NCI-H748 (cell line): ENCODE results near the gene TMEM131L.
"Not testable (repeated sequence)": the region's sequence is repeated elsewhere in the genome, so short reads cannot be mapped to it uniquely, and the experiment has no call there.

ENCODE experiments used
- DNase-seq: peaks from one replicate; lab custom pipeline; 2025; ENCODE audit not compliant: unreplicated experiment; lab: John Stamatoyannopoulos, UW

TMEM131L gene

DNA sequence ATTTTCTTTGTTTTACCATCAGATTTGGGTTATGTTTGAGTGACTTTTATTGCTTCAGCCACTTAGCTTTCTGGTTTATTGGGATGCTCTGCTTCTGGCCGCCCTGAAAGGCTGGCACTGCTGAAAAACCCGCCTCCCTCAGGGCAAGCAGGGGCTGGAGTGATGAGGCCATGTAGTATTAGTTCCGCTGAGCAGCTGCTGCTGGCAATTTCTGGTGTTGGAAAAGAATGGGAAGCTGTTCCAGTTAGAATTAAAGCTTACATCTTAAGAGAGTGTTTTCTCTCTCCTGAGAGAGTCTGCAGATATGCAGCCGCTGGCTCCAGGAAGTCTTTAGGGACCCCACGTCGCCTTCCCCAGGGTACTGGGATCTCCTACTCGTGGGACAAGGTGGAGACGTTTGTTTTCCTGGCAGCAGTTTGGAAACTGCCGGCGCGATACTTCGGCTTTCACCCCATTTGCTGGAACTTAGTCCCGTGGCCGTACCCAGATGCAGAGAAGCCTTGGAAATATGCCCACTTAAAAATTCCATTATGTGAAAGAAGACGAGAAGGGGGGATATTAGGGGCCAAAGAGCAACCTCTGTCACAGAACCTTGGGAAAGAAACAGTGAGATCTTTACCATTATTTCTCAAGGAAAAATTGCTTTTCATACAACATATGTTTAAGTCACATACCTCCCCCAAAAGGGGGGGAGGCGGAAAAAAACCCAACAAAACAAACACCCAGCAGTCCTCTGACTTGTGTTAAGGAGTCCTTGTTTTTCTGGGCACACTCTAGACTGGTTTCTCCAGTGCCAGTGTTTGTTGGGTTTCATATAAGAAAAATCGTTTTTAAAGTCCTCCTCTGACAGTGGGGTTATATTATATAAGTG, 72.6 kb downstream of the TMEM131L start:
- no peak for DNase-seq

DNA sequence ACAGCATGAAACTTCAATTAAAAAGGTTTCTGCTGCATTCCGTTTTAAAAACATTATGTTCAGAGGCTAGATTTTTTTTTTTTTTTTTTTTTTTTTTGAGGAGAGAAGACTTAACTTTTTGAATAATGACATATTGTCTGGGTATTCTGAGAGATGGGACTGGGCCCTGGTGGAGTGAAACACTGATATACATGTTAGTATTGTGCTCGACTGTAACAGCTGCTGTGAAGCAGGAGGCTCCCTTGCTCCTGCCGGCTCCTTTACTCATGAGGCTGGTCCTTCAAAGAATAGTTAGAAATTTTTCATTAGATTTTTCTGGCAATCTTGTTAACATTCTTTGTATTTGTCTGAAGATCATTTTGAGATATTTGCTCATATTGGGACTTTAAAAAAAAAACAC, 73.3 kb downstream of the TMEM131L start:
- DNase-seq = no peak

DNA sequence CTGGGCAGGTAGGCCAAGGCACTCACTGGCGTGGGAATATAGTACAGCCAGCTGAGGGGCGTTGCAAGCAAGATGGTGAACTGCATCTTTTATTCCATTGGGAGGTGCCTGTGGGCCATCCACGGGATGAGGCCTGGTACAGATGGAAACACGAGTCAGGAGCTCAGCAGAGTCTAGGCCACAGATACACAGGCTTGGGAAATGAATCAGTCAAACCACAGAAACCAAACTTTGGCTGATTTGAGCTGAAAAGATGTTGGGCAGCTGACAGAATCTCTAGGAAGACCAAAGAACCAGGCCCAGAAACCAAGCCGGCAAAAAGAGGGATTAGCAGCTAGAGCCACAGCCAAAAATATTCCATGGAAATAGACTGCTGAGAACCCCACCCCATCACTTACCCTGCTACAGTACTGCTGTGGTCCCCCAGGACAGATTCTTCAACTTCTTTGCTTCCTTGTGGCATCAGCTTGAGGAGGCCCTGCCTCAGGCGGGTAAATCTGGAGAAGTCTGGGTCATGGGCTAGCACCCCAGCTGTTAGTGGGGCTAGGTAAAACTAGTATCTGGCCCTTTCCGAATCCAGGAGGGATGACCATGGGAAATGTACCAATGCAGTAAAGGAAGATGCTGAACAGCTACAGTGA, 75.4 kb downstream of the TMEM131L start:
- no peak for DNase-seq

DNA sequence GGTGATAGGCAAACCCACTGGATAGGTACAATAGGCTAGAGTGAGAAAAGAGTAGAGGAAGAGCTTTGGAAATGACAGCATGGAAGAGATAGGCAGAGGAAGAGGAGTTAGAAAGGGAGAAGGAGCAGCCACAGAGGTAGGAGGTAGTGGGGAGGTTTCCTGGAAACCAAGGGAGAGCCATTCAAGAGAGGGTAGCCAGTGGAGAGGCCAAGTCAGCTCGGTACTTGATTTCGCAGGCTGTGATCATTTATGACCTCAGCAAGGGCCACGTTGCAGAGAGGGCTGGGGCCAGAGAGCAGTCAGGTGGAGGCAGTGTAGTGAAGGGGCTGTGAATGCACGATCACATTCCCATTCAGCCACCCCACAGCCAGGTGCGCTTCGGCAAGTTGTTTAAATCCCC, 76.0 kb downstream of the TMEM131L start:
- no peak for DNase-seq

DNA sequence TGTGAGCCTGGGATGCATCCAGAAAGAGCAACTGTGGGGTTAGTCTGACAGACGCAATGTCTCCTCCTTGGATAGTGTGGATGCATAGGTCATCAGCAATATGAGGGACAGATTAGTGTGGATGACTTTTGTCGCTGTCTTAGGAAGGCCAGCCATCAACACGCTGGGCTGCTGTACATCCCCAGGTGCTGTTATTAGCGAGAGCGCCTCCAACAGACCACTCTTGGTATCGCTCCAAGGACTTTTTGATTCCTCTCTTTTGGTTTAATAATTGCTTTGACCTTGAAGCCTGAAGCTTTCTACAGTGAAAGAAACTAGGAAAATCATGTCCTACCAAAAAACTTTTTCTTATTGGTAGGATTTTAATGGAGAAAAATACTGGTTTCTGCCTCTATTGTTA, 76.7 kb downstream of the TMEM131L start:
- no peak for DNase-seq

DNA sequence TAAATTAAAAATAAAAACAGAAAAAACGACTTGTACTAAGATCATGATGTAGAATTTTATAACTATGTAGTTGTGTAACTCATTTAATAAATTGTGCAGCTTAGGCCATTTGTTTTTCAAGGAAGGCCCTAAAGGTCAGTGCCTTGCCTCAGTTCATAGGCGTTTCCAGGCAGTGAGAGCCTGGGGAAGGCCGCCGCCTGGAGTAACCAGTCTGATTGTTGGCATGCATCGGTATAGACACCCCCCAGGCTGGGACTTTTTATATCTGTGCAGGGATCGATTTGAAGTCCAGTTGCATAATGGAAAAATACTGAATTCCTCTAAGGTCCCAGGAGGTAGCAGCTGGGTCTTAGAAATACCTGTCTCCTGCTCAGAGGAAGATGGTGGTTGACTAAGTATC, 77.2 kb downstream of the TMEM131L start:
- DNase-seq = no peak

DNA sequence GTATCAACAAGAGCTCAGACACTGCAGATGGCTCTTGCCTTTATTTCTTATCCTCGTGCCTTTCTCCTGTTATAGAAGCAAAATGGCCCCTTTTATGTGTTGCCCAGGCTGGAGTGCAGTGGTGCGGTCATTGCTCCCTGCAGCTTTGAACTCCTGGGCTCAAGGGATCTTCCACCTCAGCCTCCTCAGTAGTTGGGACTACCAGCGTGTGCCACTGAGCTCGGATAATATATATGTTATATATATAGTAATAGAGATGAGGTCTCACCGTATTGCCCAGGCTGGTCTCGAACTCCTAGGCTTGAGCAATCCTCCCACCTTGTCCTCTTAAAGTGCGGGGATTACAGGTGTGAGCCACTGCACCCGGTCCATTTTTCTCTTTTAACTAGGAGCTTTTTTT, 79.7 kb downstream of the TMEM131L start:
- DNase-seq = no peak

DNA sequence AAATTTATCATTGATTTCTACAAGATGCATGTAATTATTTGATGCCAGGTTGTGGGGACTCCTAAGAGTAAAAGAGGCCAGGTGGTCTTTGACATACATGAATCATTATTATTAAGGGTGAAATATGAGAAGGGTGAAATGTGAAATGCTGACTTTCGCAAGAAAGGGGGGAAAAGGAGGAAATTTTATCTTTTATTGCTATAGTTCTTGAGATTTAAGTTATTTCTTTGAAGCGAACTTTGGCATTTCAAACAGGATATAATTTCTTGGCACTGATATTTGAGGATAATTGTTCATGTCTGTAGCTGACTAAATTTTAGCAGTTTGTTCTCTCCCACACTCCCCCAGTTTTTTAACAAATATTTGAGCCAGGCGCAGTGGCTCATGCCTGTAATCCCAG, 80.1 kb downstream of the TMEM131L start:
- DNase-seq = no peak

DNA sequence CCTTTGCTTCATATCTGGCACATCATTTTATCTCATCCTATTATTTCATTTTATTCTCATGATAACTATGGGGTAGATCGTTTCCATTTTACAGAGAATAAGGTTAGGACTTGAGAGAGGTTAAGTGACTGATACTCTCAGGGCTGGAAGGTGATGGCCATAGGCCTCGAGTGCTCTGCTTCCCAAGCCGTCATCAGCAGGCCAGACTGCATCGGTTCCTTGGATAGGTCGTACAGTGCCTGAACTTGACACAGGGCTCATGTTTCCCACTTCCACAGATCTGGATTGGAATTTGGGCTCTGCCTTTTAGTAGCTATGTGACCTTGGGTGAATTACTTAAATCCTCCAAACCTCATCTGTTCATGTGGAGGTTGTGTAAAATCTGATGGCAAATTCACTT, 81.4 kb downstream of the TMEM131L start:
- DNase-seq = no peak

DNA sequence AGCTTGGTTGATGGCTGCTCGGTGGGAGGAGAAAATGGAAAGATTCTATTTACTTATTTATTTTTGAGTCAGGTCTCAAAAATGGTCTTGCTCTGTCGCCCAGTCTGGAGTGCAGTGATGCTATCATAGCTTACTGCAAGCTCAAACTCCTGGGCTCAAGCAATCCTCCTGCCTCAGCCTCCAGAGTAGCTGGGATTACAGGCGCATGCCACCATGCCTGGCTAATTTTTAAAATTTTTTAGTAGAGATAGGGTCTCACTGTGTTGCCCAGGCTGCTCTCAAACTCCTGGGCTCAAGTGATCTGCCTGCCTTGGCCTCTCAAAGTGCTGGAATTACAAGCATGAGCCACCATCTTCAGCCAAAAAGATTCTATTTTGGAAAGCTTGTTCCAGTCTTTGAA, 82.7 kb downstream of the TMEM131L start:
- not testable (repeated sequence) for DNase-seq

DNA sequence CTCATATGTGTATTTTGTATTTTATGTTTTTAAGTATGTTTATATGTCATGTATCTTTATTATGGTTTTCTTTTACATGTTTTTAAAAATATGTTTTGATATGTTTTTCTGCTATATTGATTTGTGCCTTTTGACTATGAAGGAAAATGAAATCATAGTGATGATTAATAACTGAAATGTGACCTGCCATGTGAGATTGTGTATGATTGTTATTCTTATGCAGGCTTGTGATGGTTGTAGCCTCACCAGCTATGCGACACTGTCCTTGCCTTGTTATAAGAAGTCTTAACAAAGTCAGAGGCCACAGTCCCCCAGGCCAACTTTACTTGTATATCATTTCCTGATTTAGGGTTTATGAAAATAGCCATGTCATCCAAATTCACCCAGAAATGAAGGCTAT, 83.2 kb downstream of the TMEM131L start:
- DNase-seq = no peak

DNA sequence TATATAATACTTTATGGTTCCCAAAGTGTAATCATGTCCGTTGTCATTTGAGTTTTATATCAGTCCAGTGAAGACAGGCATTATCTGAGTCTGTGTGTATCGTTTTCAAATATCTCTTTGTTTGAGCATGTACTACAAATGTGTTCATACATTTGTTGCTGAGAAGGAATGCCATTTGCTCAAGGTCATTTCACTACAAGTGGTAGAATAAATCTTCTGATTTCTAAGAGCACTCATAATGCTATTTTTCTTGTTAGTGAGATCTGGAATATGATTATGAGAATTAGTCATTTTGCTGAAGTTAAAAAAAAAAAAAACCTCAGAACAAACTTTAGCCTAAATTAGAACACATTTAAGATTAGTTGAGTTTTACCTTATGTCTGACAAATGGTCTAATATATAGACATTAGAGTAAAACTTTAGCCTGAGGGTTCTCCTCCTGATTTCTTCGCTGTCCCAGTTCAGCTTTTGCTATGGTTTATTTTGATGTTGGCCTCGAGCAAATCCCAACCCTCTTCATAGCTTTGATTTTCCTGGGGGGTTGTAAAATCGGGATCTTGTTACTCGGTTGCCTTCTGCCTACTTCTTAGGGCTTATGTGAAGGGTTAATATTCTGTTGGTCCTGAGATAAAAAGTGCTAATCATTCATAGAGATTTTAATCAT, 87.1 kb downstream of the TMEM131L start:
- no peak for DNase-seq

DNA sequence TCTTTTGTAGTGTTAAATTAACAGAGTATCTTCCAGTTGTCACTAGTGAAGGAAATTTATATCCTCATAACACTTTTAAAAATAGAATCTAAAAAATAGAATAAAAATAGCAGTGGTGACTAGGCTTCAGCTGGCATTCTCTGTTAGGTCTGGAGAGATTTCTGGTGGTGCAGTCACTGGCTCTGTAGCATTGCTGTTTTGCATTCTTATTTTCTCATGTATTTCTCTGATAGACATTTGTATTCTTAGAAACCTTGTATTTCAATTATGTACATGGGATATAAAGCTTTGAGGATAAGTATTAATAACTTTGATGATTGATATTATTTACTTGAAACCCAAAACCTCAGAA, 87.6 kb downstream of the TMEM131L start:
- no peak for DNase-seq

DNA sequence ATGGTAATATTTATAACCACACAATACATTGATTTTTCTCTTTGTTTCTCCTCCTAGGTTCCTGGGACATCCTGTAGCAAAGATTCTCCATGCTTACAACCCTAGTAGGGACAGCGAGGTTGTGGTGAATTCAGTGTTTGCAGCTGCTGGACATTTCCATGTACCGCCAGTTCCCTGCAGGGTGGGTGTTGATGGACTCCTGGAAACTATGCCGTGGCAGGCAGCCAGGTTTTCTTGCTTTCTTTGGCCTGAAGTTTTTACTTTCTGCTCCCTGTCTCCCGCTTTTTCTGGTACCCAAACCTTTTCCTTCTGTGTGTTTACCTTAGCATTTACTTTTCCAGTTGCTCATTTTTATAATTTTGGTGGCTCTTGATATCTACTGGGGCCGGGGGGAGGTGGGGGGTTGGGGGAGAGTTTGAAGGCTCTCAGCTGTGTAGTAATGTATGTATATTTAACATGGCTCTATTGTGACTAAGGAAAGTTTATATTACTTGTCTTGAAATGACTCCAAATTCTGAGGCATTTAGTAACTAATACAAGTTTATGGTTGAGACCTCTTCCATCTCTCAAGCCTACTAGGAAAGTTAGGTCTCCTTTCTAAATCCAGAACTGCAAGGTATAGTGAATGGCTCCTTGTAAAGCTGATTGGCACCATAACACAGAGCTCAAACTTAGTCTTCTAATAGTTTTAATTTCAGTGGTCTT, 89.7 kb downstream of the TMEM131L start:
- DNase-seq = no peak

DNA sequence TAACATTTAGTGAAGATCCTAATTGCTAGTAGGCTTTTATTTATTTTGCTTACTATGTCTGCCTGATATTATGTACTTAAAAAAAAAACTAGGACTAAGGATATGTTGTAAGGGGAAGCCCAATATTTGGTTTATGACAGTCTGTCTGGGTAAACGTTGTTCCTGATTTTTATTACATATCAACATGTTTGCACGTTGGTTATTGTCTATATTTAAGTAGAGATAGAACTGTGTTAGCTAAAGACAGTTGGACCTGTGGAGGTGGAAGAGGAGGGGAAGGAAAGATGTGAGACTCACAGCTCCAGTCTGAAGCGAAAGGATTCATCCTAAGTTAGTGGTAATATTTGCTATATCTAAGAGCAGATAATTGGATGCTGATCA, 90.3 kb downstream of the TMEM131L start:
- no peak for DNase-seq

DNA sequence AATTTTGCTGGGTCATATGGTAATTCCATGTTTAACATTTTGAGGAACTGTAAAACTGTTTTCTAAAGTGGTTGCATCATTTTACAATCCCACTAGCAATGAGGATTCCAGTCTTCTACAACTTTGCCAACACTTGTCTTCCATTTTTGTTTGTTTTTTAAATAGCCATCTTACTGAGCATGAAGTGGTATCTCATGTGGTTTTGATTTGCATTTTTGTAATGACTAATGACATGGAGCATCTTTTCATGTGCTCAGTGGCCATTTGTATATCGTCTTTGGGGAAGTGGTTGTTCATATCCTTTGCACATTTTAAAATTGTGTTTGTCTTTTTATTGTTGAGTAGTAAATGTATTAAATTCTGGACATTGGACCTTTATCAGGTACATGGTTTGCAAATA, 94.7 kb downstream of the TMEM131L start:
- DNase-seq = no peak

DNA sequence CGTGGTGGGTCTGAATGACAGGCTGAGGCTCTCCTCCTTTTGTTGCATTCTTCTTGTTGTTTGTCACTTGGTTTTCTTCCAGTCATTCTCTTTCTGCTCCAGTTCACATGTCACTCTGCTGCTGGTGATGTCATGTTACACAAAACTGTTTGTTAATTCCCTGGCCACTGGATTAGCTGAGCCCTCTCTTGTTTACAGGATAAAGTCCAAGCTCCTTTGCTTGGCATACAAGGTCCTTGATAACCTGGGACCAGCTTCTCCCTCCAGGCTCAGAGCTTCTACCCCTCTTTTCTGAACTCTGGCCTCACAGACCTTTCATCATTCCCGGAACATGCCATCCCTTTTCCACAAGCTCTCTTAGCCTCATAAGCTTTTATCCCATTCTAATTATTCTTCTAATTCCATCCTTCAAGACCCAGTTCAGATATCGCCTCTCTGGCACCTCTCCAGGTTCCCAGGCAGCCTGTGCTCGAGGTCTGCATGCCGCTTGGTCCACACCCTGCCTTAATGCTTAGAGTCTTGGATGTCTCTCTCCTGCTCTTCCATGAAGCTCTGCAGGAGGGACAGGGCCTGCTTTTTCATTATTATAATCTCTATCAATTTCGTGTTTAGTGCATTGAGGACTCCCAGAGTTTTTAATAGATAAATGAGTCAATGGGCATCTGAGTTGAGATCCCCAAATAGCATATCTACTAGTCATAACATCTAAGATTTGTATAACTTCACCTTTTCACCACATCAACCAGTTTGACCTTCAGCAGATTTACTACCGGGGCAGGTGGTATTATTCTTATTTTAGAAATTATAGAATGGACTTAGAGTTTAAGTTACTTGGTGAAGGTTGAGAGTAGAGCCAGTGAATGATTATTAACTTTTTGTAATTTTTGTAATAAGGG, 98.7 kb downstream of the TMEM131L start:
- DNase-seq = peak; percentile 8

DNA sequence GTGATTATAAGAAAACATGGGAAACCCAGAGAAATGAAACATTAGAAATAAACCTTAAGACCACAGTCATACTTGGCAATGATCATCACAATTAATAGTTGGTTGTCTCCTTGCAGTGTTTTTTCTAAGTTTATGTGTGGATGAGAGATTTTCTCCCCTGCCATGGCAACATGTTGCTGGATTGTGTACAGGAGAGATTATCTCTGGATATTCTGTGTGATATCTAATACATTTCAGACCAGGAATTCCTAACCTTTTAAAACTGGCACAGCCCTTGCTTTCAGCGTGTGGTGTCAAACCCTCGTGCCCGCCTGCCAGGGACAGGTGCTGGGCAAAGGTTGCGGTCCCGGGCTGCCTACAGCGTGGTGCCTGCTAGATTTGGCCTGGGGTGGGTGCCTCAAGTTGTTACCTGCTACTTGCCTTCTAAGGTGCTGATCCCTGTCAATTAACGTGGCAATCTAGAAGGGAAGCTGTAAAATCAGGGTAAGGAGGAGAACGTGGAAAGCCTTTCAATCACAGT, 100.5 kb downstream of the TMEM131L start:
- DNase-seq = no peak

DNA sequence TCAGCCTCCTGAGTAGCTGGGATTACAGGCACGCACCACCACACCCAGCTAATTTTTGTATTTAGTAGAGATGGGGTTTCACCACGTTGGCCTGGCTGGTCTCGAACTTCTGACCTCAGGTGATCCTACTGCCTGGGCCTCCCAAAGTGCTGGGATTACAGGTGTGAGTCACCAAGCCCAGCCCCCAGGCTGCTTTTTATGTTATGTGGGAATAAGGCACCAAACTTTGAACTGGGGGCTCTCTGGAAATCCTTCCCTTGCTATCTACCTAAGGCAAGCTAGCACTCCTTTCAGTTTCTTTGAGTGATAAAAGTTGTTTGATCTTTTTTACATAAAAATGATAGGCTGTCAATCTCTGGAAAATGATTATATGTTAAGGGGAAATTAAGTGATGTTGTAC, 101.5 kb downstream of the TMEM131L start:
- not testable (repeated sequence) for DNase-seq

DNA sequence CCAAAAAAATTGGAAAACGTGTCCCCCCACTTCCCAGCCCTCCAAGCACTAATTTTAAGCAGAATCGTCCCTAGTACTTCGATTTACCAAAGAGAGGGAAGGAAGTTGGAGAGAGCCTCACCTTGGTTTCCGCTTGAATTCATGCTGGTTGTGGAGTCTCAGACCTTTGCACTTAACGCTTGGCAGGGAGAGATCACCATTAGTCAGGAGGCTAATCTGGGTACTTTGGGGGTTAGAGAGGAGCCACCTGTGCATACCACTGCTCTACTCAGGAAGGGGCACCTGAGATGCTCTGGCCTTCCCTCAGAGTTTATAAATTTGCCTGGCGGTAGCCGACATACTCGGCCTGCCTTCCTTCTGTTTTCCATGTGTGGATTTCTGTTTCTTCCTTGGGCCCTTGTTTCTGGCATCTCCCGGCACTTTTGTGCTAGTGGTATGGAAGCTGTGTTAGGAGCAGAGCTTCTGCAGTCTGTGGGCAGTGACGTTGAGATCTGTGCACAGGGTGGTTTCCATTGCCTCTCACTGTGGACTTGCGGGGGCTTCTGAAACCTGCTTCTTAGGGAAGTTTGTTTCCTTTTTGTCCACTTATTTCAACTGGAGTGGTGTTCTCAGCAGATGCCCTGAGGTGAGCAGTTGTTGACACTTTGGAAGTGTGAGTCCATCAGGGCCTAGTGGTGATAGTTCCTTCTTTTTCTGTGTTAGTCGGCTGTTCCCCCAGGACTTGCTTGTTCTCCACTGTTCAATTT, 104.2 kb downstream of the TMEM131L start:
- DNase-seq = no peak
